Measurements from ENCODE around the gene PLCD3.

GRCh38 chr17:45087978-45088377 lies 44.3 kb downstream of the PLCD3 start:
- no peak for TF ChIP-seq CTCF (IDR thresholded peaks at IDR 0.05)
- TF ChIP-seq POLR2A (IDR thresholded peaks at IDR 0.05): no peak
- no peak for TF ChIP-seq POLR2AphosphoS5 (IDR thresholded peaks at IDR 0.05)

Measured in upper lobe of left lung (tissue), 4 donors.